ENCODE measurements around the gene EFNB2.

The EFNB2 gene

DNA sequence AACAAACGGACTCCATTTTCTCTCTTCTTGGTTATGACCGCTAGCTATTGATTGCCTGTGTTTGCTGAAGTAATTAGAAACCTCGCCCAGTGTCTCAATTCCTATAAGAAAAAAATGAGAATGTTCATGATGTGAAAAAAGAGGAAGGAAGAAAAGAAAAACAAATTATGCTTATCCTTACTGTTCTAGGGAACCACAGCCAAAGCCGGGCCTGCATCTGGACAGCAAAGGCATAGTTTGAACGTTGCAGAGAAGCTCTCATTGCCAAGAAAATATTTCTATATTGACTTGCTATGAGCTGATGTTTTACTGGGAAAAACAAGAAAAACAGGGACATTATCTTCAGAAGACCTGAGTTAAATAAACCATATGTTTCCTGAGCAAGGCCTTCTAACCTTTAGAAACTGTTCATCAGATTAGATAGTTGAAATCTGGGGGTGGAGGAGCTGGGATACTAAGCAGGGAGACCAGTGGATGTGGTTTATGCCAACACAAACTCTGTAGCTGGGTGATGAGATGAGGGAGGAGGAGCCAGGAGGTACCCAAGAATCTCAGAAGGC, 55.0 kb downstream of the EFNB2 start:
- ChIA-PET POLR2A (ENCODE audit: low non-redundant PET) (no interaction called here), CTCF (interaction anchor here (0.7 kb wide), 1 partner anchor 14 kb away, joined by 3 read pairs; no protein-coding TSS in a partner anchor)

DNA sequence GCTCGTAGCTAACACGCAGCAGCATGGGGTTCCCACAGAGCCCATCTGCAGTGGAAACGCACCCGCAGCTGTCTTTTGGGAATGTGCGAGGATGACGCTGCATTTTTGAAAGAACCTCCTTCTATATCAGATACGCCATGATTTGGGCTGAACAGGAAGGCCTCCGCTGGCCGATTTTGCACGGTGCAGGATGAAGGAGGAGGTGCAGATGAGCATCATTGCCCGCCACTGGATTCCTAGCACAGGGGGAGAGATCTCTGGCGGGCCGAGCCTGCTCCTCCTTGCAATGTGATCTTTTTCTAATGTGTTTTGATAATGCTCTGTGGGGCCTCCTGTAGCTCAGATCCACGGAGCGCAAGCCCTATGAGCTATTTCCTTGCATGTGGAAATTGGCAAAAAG, 55.5 kb downstream of the EFNB2 start:
- ChIA-PET POLR2A (ENCODE audit: low non-redundant PET) (no interaction called here), CTCF (interaction anchor here (0.7 kb wide), 1 partner anchor 175 kb away, joined by 4 read pairs; no protein-coding TSS in a partner anchor)
- no peak overlapping the region for H3K27ac ChIP-seq
- no peak for DNase-seq (ENCODE audit: low spot score)
- TF ChIP-seq, protein P1, sequence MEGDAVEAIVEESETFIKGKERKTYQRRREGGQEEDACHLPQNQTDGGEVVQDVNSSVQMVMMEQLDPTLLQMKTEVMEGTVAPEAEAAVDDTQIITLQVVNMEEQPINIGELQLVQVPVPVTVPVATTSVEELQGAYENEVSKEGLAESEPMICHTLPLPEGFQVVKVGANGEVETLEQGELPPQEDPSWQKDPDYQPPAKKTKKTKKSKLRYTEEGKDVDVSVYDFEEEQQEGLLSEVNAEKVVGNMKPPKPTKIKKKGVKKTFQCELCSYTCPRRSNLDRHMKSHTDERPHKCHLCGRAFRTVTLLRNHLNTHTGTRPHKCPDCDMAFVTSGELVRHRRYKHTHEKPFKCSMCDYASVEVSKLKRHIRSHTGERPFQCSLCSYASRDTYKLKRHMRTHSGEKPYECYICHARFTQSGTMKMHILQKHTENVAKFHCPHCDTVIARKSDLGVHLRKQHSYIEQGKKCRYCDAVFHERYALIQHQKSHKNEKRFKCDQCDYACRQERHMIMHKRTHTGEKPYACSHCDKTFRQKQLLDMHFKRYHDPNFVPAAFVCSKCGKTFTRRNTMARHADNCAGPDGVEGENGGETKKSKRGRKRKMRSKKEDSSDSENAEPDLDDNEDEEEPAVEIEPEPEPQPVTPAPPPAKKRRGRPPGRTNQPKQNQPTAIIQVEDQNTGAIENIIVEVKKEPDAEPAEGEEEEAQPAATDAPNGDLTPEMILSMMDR (conservative IDR thresholded peaks at IDR 0.05; ENCODE audit: low read depth) = no peak

More for the DNA sequence above, 55.0 kb downstream of the EFNB2 start:
- TF ChIP-seq, protein P1 (conservative IDR thresholded peaks at IDR 0.05; ENCODE audit: low read depth) = no peak
- DNase-seq (ENCODE audit: low spot score) = no peak
- no peak overlapping the region for H3K27ac ChIP-seq

GRCh38 chr13:106478116-106478515, 57.3 kb downstream of the EFNB2 start:
- DNase-seq (ENCODE audit: low spot score) = no peak
- no peak overlapping the region for H3K27ac ChIP-seq
- TF ChIP-seq, protein P1 (conservative IDR thresholded peaks at IDR 0.05; ENCODE audit: low read depth) = no peak
- CTCF ChIA-PET = no interaction called here
- POLR2A ChIA-PET (ENCODE audit: low non-redundant PET) = no interaction called here

DNA sequence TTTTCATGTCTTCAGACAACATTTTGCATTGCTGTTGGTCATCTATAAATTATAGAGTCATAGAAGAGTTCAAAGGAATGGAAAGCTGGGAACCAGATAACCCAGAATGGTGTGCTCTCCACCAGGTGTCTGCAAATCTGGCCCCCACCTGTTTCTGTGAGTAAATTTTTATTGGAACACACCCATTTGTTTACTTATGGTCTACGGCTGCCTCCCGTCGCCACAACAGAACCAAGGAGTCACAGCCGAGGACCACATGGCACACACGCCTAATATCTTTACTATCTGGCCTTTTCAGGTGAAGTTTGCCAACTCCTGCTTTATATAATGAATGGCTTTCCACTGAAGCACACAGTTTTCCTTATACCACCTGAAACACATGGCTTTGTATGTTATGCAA, 58.2 kb downstream of the EFNB2 start:
- ChIA-PET POLR2A (ENCODE audit: low non-redundant PET) (no interaction called here), CTCF (no interaction called here)
- H3K27ac ChIP-seq = no peak overlapping the region
- TF ChIP-seq, protein P1 (conservative IDR thresholded peaks at IDR 0.05; ENCODE audit: low read depth) = no peak
- DNase-seq (ENCODE audit: low spot score) = no peak

DNA sequence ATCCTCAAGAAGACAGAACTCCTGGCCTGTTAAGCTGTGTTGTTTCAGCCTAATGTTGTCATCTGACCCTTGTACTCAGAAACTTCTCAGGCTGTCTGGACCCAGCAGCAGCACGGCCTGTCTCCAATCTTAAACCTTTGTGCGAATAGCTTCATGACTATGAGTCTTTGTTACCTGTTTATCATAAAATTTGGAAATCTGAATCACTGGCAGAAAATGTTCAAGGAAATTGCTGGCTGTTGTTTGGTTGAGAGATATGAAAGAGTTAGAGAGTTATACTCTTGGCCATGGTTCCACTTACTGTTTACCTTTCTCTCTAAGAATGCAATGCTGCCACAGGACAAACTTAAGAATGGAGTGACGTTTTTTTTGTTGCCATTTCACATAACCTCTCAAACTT, 59.6 kb downstream of the EFNB2 start:
- no peak overlapping the region for H3K27ac ChIP-seq
- TF ChIP-seq, protein P1 (conservative IDR thresholded peaks at IDR 0.05; ENCODE audit: low read depth) = no peak
- POLR2A ChIA-PET (ENCODE audit: low non-redundant PET) = no interaction called here
- no peak for DNase-seq (ENCODE audit: low spot score)
- CTCF ChIA-PET = no interaction called here

- no peak overlapping the region for H3K27ac ChIP-seq
- POLR2A ChIA-PET (ENCODE audit: low non-redundant PET) = interaction anchor here (0.6 kb wide), 1 partner anchor 33 kb away, joined by 3 read pairs; no protein-coding TSS in a partner anchor
- TF ChIP-seq, protein P1 (conservative IDR thresholded peaks at IDR 0.05; ENCODE audit: low read depth) = no peak
- DNase-seq (ENCODE audit: low spot score) = no peak
- CTCF ChIA-PET = no interaction called here
Observed at GRCh38 chr13:106474912-106475311, 60.5 kb downstream of the EFNB2 start.

Data from RWPE1 (cell line).